Loucy (cell line): ENCODE data around the gene COMTD1.
"Not testable (repeated sequence)": the region's sequence is repeated elsewhere in the genome, so short reads cannot be mapped to it uniquely, and the experiment has no call there.

Source experiments
- H2AFZ ChIP-seq: fragments of 200-600 bp; sonication (generic); 2 replicates; pipeline ENCODE4 v1.6.0; 2016; ENCODE audit warnings: antibody characterized with exemption, mild to moderate bottlenecking, low read length, moderate library complexity
- H3F3A ChIP-seq: fragments of 200-600 bp; 2 replicates; pipeline ENCODE4 v1.6.0; 2016; ENCODE audit warnings: antibody characterized with exemption, low read depth, mild to moderate bottlenecking
- H3K27me3 ChIP-seq: fragments of 200-600 bp; sonication (generic); 2 replicates; pipeline ENCODE4 v1.6.1; 2014; ENCODE audit warnings: low read length, mild to moderate bottlenecking; ENCODE audit not compliant: insufficient read depth, poor library complexity, severe bottlenecking
- H3K36me3 ChIP-seq: fragments of 200-600 bp; sonication (generic); 2 replicates; pipeline ENCODE4 v1.6.1; 2016; ENCODE audit warnings: low read length; ENCODE audit not compliant: insufficient read depth
- H3K4me1 ChIP-seq: fragments of 200-600 bp; sonication (generic); 2 replicates; pipeline ENCODE4 v1.5.1; 2014; ENCODE audit warnings: low read length, mild to moderate bottlenecking; ENCODE audit not compliant: insufficient read depth, poor library complexity, severe bottlenecking
- H3K4me2 ChIP-seq: fragments of 200-600 bp; sonication (generic); 2 replicates; pipeline ENCODE4 v1.6.0; 2014; ENCODE audit warnings: antibody characterized with exemption, low read length, low read depth, mild to moderate bottlenecking; ENCODE audit not compliant: poor library complexity, severe bottlenecking
- H3K4me3 ChIP-seq: fragments of 200-600 bp; sonication (generic); 2 replicates; pipeline ENCODE4 v1.5.1; 2014; ENCODE audit warnings: low read length, mild to moderate bottlenecking, mixed read lengths; ENCODE audit not compliant: poor library complexity, severe bottlenecking
- H3K79me2 ChIP-seq: fragments of 200-600 bp; sonication (generic); 2 replicates; pipeline ENCODE4 v1.6.1; 2014; ENCODE audit warnings: low read length; ENCODE audit not compliant: insufficient read depth
- H3K9ac ChIP-seq: fragments of 200-600 bp; sonication (generic); 2 replicates; pipeline ENCODE4 v1.6.0; 2014; ENCODE audit warnings: mild to moderate bottlenecking, low read depth, low read length, moderate library complexity; ENCODE audit not compliant: poor library complexity, severe bottlenecking
- H3K9me2 ChIP-seq: fragments of 200-600 bp; sonication (generic); replicated peaks from 2 replicates; pipeline ENCODE4 v1.6.1; 2016; ENCODE audit warnings: low read depth, low read length, mixed read lengths
- H3K9me3 ChIP-seq: fragments of 200-600 bp; sonication (generic); 2 replicates; pipeline ENCODE4 v1.6.1; 2014; ENCODE audit warnings: mild to moderate bottlenecking, antibody characterized with exemption, low read length, low read depth; ENCODE audit not compliant: insufficient read depth
- H4K20me1 ChIP-seq: fragments of 200-600 bp; sonication (generic); 2 replicates; pipeline ENCODE4 v1.6.0; 2014; ENCODE audit warnings: antibody characterized with exemption, low read length, mild to moderate bottlenecking; ENCODE audit not compliant: insufficient read depth, poor library complexity, severe bottlenecking
- EZH2phosphoT487 ChIP-seq: fragments of 200-600 bp; IDR thresholded peaks from 2 replicates; pipeline ENCODE4 v1.6.1; 2018; ENCODE audit warnings: antibody characterized with exemption, mild to moderate bottlenecking, moderate library complexity, borderline replicate concordance
- TF ChIP-seq, protein P1 (sequence below): fragments of 200-600 bp; sonication (generic); conservative IDR thresholded peaks from 2 replicates; pipeline ENCODE4 v1.5.1; 2014; ENCODE audit warnings: mild to moderate bottlenecking, antibody characterized with exemption, low read length

COMTD1 gene

DNA sequence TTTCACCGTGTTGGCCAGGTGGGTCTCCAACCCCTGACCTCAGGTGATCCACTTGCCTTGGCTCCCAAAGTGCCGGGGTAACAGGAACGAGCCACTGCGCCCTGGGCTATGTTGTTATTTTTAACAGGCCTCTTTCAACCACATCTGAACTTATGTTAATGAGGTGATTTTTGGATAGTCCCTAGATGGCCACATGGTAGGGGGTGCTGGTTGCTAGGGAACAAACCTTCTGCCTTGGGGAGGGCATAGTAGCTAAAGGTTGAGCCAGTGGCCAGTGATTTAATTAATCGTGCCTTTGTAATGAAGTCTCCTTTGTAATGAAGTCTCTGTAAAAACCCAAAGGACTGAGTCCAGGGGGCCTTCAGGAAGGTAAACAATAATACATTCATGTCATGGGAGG lies 9.1 kb downstream of the COMTD1 start:
- peaks cover 90% of the 10 kb centered on the region for H3K36me3 ChIP-seq
- no peaks in the 10 kb centered on the region for H3K9me3 ChIP-seq
- no peaks in the 10 kb centered on the region for H3K9me2 ChIP-seq
- peaks cover 4% of the 10 kb centered on the region; the same call in 1 of the 2 replicates for H3F3A ChIP-seq
- peaks cover 74% of the 10 kb centered on the region for H3K79me2 ChIP-seq
- no peaks in the 10 kb centered on the region for H3K4me1 ChIP-seq
- TF ChIP-seq EZH2phosphoT487, result no peak
- TF ChIP-seq, protein P1, sequence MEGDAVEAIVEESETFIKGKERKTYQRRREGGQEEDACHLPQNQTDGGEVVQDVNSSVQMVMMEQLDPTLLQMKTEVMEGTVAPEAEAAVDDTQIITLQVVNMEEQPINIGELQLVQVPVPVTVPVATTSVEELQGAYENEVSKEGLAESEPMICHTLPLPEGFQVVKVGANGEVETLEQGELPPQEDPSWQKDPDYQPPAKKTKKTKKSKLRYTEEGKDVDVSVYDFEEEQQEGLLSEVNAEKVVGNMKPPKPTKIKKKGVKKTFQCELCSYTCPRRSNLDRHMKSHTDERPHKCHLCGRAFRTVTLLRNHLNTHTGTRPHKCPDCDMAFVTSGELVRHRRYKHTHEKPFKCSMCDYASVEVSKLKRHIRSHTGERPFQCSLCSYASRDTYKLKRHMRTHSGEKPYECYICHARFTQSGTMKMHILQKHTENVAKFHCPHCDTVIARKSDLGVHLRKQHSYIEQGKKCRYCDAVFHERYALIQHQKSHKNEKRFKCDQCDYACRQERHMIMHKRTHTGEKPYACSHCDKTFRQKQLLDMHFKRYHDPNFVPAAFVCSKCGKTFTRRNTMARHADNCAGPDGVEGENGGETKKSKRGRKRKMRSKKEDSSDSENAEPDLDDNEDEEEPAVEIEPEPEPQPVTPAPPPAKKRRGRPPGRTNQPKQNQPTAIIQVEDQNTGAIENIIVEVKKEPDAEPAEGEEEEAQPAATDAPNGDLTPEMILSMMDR, result no peak
- no peak overlapping the region for H3K4me2 ChIP-seq
- H3K27me3 ChIP-seq, result no peaks in the 10 kb centered on the region
- H3K4me3 ChIP-seq, result no peak overlapping the region
- H2AFZ ChIP-seq, result no peak overlapping the region
- peaks cover 70% of the 10 kb centered on the region for H4K20me1 ChIP-seq
- H3K9ac ChIP-seq, result no peak overlapping the region

DNA sequence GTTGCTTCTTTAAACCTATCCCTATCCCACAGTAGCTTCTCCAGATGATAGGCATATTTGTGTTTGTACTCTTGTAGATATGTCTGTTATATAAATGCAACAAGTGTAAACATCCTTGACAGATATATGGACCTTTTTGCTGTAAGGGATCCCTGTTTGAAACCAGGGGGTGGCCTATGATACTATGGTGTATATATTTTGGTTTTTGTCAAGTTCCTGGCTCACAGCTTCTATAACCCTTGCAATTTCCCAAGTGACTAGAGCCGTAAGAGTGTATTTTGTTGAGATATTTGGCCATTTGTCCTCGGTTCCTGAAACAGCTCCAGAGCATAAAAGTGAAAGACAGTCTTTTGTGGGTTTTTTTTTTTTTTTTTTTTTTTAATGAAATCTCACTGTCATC lies 9.7 kb downstream of the COMTD1 start:
- Histone ChIP-seq H3K36me3 (peaks cover 90% of the 10 kb centered on the region), H3K9me2 (no peaks in the 10 kb centered on the region), H3K4me2 (no peak overlapping the region), H3F3A (peaks cover 4% of the 10 kb centered on the region; the same call in 1 of the 2 replicates), H3K9me3 (no peaks in the 10 kb centered on the region), H4K20me1 (peaks cover 70% of the 10 kb centered on the region), H3K9ac (no peak overlapping the region), H3K4me1 (no peaks in the 10 kb centered on the region), H3K4me3 (no peak overlapping the region), H3K27me3 (no peaks in the 10 kb centered on the region), H3K79me2 (peaks cover 79% of the 10 kb centered on the region), H2AFZ (no peak overlapping the region)
- TF ChIP-seq, protein P1, result no peak
- no peak for TF ChIP-seq EZH2phosphoT487

DNA sequence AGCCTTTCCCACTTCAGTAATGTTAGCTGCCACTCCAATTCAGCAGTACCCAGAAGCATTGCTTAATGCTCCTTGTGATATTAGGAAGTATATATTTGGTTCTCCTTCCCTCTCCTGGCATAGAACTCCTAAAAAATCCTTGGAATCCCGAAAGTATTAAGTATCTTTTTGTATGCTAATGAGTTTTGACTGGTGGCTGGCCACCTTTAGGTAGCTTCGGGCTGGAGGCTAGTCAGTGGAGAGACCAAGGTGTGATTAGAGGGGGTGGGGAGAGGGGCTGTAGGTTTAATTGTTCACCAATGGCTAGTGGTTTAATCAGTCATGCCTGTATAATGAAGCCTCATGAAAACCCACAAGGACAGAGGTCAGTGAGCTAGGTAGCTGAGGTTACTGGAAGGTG lies 12.2 kb downstream of the COMTD1 start:
- Histone ChIP-seq H3K9me3 (no peaks in the 10 kb centered on the region), H3K4me2 (no peak overlapping the region), H3K9me2 (no peaks in the 10 kb centered on the region), H3K36me3 (peaks cover 86% of the 10 kb centered on the region), H2AFZ (no peak overlapping the region), H3K79me2 (peaks cover 76% of the 10 kb centered on the region), H3K9ac (no peak overlapping the region), H3K4me3 (no peak overlapping the region), H3K4me1 (no peaks in the 10 kb centered on the region), H3F3A (no peaks in the 10 kb centered on the region), H4K20me1 (peaks cover 55% of the 10 kb centered on the region), H3K27me3 (no peaks in the 10 kb centered on the region)
- no peak for TF ChIP-seq EZH2phosphoT487
- TF ChIP-seq, protein P1, result no peak

DNA sequence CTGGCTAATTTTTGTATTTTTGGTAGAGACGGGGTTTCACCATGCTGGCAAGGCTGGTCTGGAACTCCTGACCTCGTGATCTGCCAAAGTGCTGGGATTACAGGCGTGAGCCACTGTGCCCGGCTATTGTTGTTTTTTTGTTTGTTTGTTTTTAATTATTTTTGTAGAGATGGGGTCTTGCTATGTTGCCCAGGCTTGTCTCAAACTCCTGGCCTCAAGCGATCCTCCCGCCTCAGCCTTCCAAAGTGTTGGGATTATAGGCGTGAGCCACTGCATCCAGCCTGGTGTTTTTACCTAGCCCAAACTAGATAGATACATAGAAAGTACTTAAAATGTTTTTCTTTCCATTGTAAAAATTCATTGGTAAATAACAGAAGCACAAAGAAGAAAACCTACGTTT lies 14.3 kb downstream of the COMTD1 start:
- H3K9ac ChIP-seq, H3K4me3 ChIP-seq, H3K27me3 ChIP-seq, H3K9me2 ChIP-seq, H3F3A ChIP-seq, H2AFZ ChIP-seq, H3K9me3 ChIP-seq, H3K4me2 ChIP-seq, H3K4me1 ChIP-seq: not testable (repeated sequence)
- H3K79me2 ChIP-seq, result peaks cover 75% of the 10 kb centered on the region
- peaks cover 93% of the 10 kb centered on the region for H3K36me3 ChIP-seq
- peaks cover 51% of the 10 kb centered on the region for H4K20me1 ChIP-seq
